Colonic mucosa (tissue), 4 donors: ENCODE measurements around the gene COQ2. TPM values are rescaled to one million over a fixed set of nuclear protein-coding genes. Genes with fewer than 3 reads are reported as not detected.

ENCODE experiments used
- DNase-seq: peaks from one replicate; pipeline ENCODE4 v3.0.0-alpha.2; 2020
- H3K27ac ChIP-seq: fragments of 200-600 bp; one replicate; pipeline ENCODE4 v1.8.0; 2021
- H3K27me3 ChIP-seq: fragments of 200-600 bp; one replicate; pipeline ENCODE4 v1.8.0; 2021
- H3K36me3 ChIP-seq: fragments of 200-600 bp; one replicate; pipeline ENCODE4 v1.8.0; 2021
- H3K4me1 ChIP-seq: fragments of 200-600 bp; one replicate; pipeline ENCODE4 v1.8.0; 2021; ENCODE audit warnings: mild to moderate bottlenecking
- H3K4me3 ChIP-seq: fragments of 200-600 bp; one replicate; pipeline ENCODE4 v1.8.0; 2021
- H3K9ac ChIP-seq, 2 donors: one replicate each; pipeline ENCODE4 v1.7.0; 2013; ENCODE audit warnings: control low read depth in 2 of 2, low read depth in 2 of 2, low read length in 2 of 2
- H3K9me3 ChIP-seq: fragments of 200-600 bp; one replicate; pipeline ENCODE4 v1.8.0; 2021
- intact Hi-C: fragments of 100-400 bp; cut with DNase I; formaldehyde crosslinking; loops from one replicate; pipeline ENCODE4 v1.14.1; 2022
- total RNA-seq, 2 donors: library from RNA; stranded (reverse); fragmentation: NEBNext Ultra II Directional in 1 of 2; extraction: Animal tissue kit (Norgen Biotek cat#: 25700) in 1 of 2; gene quantifications; one replicate each; pipeline ENCODE4 v1.2.1, GENCODE V29; 2021
- TF ChIP-seq, protein P1 (sequence below): fragments of 200-600 bp; IDR thresholded peaks from one replicate; pipeline ENCODE4 v1.8.0; 2022; ENCODE audit warnings: antibody characterized with exemption, mild to moderate bottlenecking
- donor health status: healthy.
- donor health status: DM: no; HTN: no; CAD: no.
- donor health status: DM: no; HTN: no; CAD: no.

COQ2 gene
- total RNA-seq, 2 donors from 2014 or later, result 23.4 to 28.3 TPM

DNA sequence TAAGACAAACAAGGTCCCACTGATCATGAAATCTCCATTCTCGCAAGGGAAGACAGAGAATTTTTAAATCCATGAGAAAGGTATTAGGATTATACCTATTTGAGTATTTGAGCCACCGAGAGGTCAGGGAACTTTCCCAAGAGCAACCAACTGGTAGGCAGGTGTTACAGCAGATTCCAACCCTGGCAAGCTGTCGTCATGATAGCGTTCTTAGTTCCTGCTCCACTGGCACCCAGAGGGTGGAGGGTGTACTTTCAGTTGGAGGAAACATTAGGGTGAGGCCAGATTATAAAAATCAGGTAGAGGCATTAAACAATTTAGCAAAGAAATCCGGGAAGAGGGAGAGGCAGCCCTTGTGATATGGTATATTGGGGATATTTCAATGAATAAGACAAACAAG lies 23.3 kb downstream of the COQ2 start:
- Histone ChIP-seq H3K27ac (peak overlapping the region; percentile 77), H3K4me1 (peaks cover 4% of the 10 kb centered on the region), H3K9ac (peak overlapping the region in 1 of 2 donors; percentile 26), H3K9me3 (no peaks in the 10 kb centered on the region), H3K36me3 (no peaks in the 10 kb centered on the region), H3K27me3 (no peaks in the 10 kb centered on the region), H3K4me3 (no peak overlapping the region)
- TF ChIP-seq, protein P1, sequence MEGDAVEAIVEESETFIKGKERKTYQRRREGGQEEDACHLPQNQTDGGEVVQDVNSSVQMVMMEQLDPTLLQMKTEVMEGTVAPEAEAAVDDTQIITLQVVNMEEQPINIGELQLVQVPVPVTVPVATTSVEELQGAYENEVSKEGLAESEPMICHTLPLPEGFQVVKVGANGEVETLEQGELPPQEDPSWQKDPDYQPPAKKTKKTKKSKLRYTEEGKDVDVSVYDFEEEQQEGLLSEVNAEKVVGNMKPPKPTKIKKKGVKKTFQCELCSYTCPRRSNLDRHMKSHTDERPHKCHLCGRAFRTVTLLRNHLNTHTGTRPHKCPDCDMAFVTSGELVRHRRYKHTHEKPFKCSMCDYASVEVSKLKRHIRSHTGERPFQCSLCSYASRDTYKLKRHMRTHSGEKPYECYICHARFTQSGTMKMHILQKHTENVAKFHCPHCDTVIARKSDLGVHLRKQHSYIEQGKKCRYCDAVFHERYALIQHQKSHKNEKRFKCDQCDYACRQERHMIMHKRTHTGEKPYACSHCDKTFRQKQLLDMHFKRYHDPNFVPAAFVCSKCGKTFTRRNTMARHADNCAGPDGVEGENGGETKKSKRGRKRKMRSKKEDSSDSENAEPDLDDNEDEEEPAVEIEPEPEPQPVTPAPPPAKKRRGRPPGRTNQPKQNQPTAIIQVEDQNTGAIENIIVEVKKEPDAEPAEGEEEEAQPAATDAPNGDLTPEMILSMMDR, result no peak
- DNase-seq, result peak; percentile 77
- intact Hi-C loops, result loop anchor here (10.0 kb wide), 1 partner anchor 797 kb away; no protein-coding TSS in a partner anchor

DNA sequence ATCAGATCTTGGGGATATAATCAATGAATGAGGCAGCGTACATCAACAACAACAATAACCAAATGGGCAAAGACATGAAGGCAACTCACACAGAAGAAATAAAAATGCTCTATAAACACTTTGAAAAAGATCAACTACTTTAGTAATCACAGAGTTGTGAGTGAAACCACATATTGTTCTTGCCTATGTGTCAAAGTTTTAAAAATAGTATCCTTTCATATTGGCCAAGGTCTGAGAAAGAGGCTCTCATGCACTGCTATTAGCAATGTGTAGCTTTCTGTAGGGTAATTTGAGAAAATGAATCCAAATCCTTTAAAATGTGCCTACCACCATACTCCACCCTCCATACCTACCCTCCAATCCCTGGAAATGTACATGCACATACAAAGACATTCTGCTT lies 25.0 kb downstream of the COQ2 start:
- intact Hi-C loops, result no loop called here
- H3K36me3 ChIP-seq, result no peaks in the 10 kb centered on the region
- peaks cover 4% of the 10 kb centered on the region for H3K4me1 ChIP-seq
- H3K4me3 ChIP-seq, result no peak overlapping the region
- H3K9me3 ChIP-seq, result no peaks in the 10 kb centered on the region
- no peak overlapping the region for H3K27ac ChIP-seq
- no peaks in the 10 kb centered on the region for H3K27me3 ChIP-seq
- H3K9ac ChIP-seq, result no peak overlapping the region
- no peak for DNase-seq
- TF ChIP-seq, protein P1, result no peak

DNA sequence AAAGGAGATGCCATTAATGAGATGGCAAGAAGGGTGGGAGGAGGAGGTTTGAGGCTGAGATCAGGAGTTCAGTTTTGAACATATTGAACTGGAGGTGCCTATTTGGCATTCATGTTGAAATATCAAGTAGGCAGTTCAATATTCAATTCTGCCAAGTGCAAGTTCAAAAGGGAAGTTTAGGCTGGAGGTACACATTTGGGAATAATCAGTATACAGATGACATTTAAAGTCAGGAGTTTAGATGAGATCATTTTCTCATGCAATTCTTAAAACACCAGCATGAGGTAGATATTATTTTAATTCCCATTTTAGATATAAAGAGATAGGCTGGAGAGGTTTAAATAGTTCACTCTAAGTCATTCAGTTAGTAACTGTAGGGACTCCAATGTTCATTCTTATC lies 26.1 kb downstream of the COQ2 start:
- TF ChIP-seq, protein P1, result no peak
- no peaks in the 10 kb centered on the region for H3K36me3 ChIP-seq
- no peaks in the 10 kb centered on the region for H3K27me3 ChIP-seq
- no peaks in the 10 kb centered on the region for H3K9me3 ChIP-seq
- DNase-seq, result no peak
- peak overlapping the region; percentile 13 for H3K27ac ChIP-seq
- intact Hi-C loops, result no loop called here
- peaks cover 4% of the 10 kb centered on the region for H3K4me1 ChIP-seq
- H3K4me3 ChIP-seq, result no peak overlapping the region
- H3K9ac ChIP-seq, result peak overlapping the region in 1 of 2 donors; percentile 42

DNA sequence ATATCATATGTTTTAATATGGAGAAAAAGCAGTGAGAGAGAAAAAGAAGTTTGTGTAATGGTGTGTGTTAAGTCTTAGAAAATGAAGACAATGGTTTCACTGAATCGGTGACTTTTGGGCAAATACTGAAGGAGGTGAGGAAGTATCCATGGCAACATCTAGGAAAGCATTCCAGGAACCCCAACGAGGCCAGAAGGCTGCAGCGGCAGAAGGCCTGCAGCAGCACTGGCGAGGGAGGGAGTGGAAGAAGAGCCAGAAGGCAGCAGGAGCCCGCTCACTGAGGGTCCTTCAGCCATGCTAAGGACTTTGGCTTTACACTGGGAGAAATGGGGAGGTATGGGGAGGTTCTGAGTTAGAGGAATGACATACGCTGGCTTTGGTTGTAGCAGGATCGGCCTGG lies 26.8 kb downstream of the COQ2 start:
- H3K4me1 ChIP-seq, result peaks cover 4% of the 10 kb centered on the region
- DNase-seq, result no peak
- no peak overlapping the region for H3K9ac ChIP-seq
- H3K4me3 ChIP-seq, result no peak overlapping the region
- intact Hi-C loops, result no loop called here
- H3K27ac ChIP-seq, result peak overlapping the region; percentile 13
- TF ChIP-seq, protein P1, result no peak
- no peaks in the 10 kb centered on the region for H3K36me3 ChIP-seq
- H3K9me3 ChIP-seq, result no peaks in the 10 kb centered on the region
- H3K27me3 ChIP-seq, result no peaks in the 10 kb centered on the region

DNA sequence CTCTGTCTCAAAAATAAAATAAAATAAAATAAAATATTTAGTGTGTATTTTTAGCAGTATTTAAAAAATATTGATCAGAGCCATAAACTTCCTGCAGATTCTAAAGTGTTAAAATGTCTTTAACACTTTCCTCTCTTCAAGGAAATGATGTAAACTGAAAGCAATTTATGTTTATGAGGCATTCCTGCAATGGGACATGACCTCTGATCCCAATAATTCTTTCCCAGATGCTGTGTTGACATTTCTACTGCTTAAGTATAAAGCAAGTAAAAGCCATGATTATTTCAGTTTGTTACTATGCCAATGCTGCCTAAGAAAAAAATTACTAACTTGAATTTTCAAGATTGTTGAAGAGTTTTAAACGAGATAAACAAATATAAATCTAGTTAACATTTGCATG lies 29.0 kb downstream of the COQ2 start:
- Histone ChIP-seq H3K4me3 (no peak overlapping the region), H3K9me3 (no peaks in the 10 kb centered on the region), H3K27me3 (no peaks in the 10 kb centered on the region), H3K4me1 (no peaks in the 10 kb centered on the region), H3K36me3 (no peaks in the 10 kb centered on the region), H3K27ac (peak overlapping the region; percentile 76), H3K9ac (no peak overlapping the region)
- no peak for DNase-seq
- TF ChIP-seq, protein P1, result no peak
- intact Hi-C loops, result no loop called here
